ENCODE data around the gene MYBPC2.

MYBPC2 gene

GRCh38 chr19:50398675-50399367 lies 33.9 kb upstream of the MYBPC2 start:
- Histone ChIP-seq H3K4me2 (ENCODE audit: low read length) (no peak overlapping the region), H3K36me3 (ENCODE audit: control insufficient read depth in 1 of 2, insufficient read depth in 2 of 2, low read length in 2 of 2) (peaks cover 38 to 41% of the 10 kb centered on the region in 2 experiments), H3K79me1 (ENCODE audit: low read length) (no peaks in the 10 kb centered on the region), H3K18ac (ENCODE audit: low read length) (no peak overlapping the region), H2BK5ac (ENCODE audit: low read depth, low read length, poor library complexity) (no peak overlapping the region), H2AK5ac (ENCODE audit: low read length) (no peak overlapping the region), H3K9ac (ENCODE audit: low read length) (no peak overlapping the region), H4K8ac (ENCODE audit: low read depth, low read length) (no peak overlapping the region), H3K23ac (ENCODE audit: low read length) (no peak overlapping the region), H3K9me3 (ENCODE audit: insufficient read depth, low read depth, low read length) (no peaks in the 10 kb centered on the region), H3K14ac (ENCODE audit: low read length) (no peak overlapping the region), H2AFZ (ENCODE audit: insufficient read depth, low read length, poor library complexity) (no peak overlapping the region), H4K91ac (ENCODE audit: low read depth, low read length) (no peak overlapping the region), H3K27me3 (ENCODE audit: insufficient read depth, low read length) (no peaks in the 10 kb centered on the region), H3K4me3 (ENCODE audit: low read depth, low read length) (no peak overlapping the region), H3K27ac (ENCODE audit: low read depth, low read length) (no peak overlapping the region), H2BK120ac (ENCODE audit: insufficient read depth, low read length, poor library complexity) (no peak overlapping the region), H3K79me2 (ENCODE audit: control insufficient read depth, insufficient read depth, low read length, poor library complexity) (peaks cover 1% of the 10 kb centered on the region), H3K4ac (ENCODE audit: low read depth, low read length) (no peak overlapping the region), H2BK12ac (ENCODE audit: low read length) (no peak overlapping the region), H3K4me1 (ENCODE audit: control insufficient read depth in 1 of 2, insufficient read depth in 2 of 2, low read length in 2 of 2) (no peaks in the 10 kb centered on the region), H4K12ac (ENCODE audit: low read depth, low read length) (no peak overlapping the region)
- WGBS (ENCODE audit: extremely low coverage, insufficient coverage, insufficient read length): no CpG with 5 or more reads among the region's 13 CpGs
- no peak for DNase-seq

GRCh38 chr19:50399368-50399745 lies 33.3 kb upstream of the MYBPC2 start:
- Histone ChIP-seq H3K9me3 (ENCODE audit: insufficient read depth, low read depth, low read length) (no peaks in the 10 kb centered on the region), H3K36me3 (ENCODE audit: control insufficient read depth in 1 of 2, insufficient read depth in 2 of 2, low read length in 2 of 2) (peaks cover 41% of the 10 kb centered on the region in 2 experiments), H2BK5ac (ENCODE audit: low read depth, low read length, poor library complexity) (no peak overlapping the region), H2BK120ac (ENCODE audit: insufficient read depth, low read length, poor library complexity) (no peak overlapping the region), H2BK12ac (ENCODE audit: low read length) (no peak overlapping the region), H4K12ac (ENCODE audit: low read depth, low read length) (no peak overlapping the region), H3K23ac (ENCODE audit: low read length) (no peak overlapping the region), H3K4me2 (ENCODE audit: low read length) (no peak overlapping the region), H2AFZ (ENCODE audit: insufficient read depth, low read length, poor library complexity) (no peak overlapping the region), H4K8ac (ENCODE audit: low read depth, low read length) (no peak overlapping the region), H4K91ac (ENCODE audit: low read depth, low read length) (no peak overlapping the region), H3K79me2 (ENCODE audit: control insufficient read depth, insufficient read depth, low read length, poor library complexity) (peaks cover 1% of the 10 kb centered on the region), H3K18ac (ENCODE audit: low read length) (no peak overlapping the region), H3K9ac (ENCODE audit: low read length) (no peak overlapping the region), H2AK5ac (ENCODE audit: low read length) (no peak overlapping the region), H3K4me3 (ENCODE audit: low read depth, low read length) (no peak overlapping the region), H3K4ac (ENCODE audit: low read depth, low read length) (no peak overlapping the region), H3K27me3 (ENCODE audit: insufficient read depth, low read length) (no peaks in the 10 kb centered on the region), H3K27ac (ENCODE audit: low read depth, low read length) (no peak overlapping the region), H3K4me1 (ENCODE audit: control insufficient read depth in 1 of 2, insufficient read depth in 2 of 2, low read length in 2 of 2) (no peaks in the 10 kb centered on the region), H3K14ac (ENCODE audit: low read length) (no peak overlapping the region), H3K79me1 (ENCODE audit: low read length) (no peaks in the 10 kb centered on the region)
- no peak for DNase-seq
- WGBS (ENCODE audit: extremely low coverage, insufficient coverage, insufficient read length): no CpG with 5 or more reads among the region's 10 CpGs

- H3K4ac ChIP-seq (ENCODE audit: low read depth, low read length): no peak overlapping the region
- no peaks in the 10 kb centered on the region for H3K79me2 ChIP-seq (ENCODE audit: control insufficient read depth, insufficient read depth, low read length, poor library complexity)
- H3K27me3 ChIP-seq (ENCODE audit: insufficient read depth, low read length): no peaks in the 10 kb centered on the region
- no CpG with 5 or more reads among the region's 48 CpGs for WGBS (ENCODE audit: extremely low coverage, insufficient coverage, insufficient read length)
- H3K18ac ChIP-seq (ENCODE audit: low read length): no peak overlapping the region
- H3K9ac ChIP-seq (ENCODE audit: low read length): no peak overlapping the region
- H4K8ac ChIP-seq (ENCODE audit: low read depth, low read length): no peak overlapping the region
- no peak overlapping the region for H3K27ac ChIP-seq (ENCODE audit: low read depth, low read length)
- no peak overlapping the region for H2BK12ac ChIP-seq (ENCODE audit: low read length)
- H3K79me1 ChIP-seq (ENCODE audit: low read length): no peaks in the 10 kb centered on the region
- peaks cover 4% of the 10 kb centered on the region for H3K9me3 ChIP-seq (ENCODE audit: insufficient read depth, low read depth, low read length)
- H3K4me1 ChIP-seq (ENCODE audit: control insufficient read depth in 1 of 2, insufficient read depth in 2 of 2, low read length in 2 of 2): no peaks in the 10 kb centered on the region
- H4K12ac ChIP-seq (ENCODE audit: low read depth, low read length): no peak overlapping the region
- H4K91ac ChIP-seq (ENCODE audit: low read depth, low read length): no peak overlapping the region
- peaks cover 55 to 57% of the 10 kb centered on the region in 2 experiments for H3K36me3 ChIP-seq (ENCODE audit: control insufficient read depth in 1 of 2, insufficient read depth in 2 of 2, low read length in 2 of 2)
- H3K4me3 ChIP-seq (ENCODE audit: low read depth, low read length): no peak overlapping the region
- H2AFZ ChIP-seq (ENCODE audit: insufficient read depth, low read length, poor library complexity): no peak overlapping the region
- no peak overlapping the region for H2BK120ac ChIP-seq (ENCODE audit: insufficient read depth, low read length, poor library complexity)
- no peak overlapping the region for H3K4me2 ChIP-seq (ENCODE audit: low read length)
- no peak overlapping the region for H2BK5ac ChIP-seq (ENCODE audit: low read depth, low read length, poor library complexity)
- H3K23ac ChIP-seq (ENCODE audit: low read length): no peak overlapping the region
- DNase-seq: no peak
- no peak overlapping the region for H2AK5ac ChIP-seq (ENCODE audit: low read length)
- H3K14ac ChIP-seq (ENCODE audit: low read length): no peak overlapping the region
Observed at GRCh38 chr19:50401605-50402450, 30.9 kb upstream of the MYBPC2 start.

- Histone ChIP-seq H4K91ac (ENCODE audit: low read depth, low read length) (no peak overlapping the region), H2BK120ac (ENCODE audit: insufficient read depth, low read length, poor library complexity) (no peak overlapping the region), H3K23ac (ENCODE audit: low read length) (no peak overlapping the region), H3K18ac (ENCODE audit: low read length) (no peak overlapping the region), H3K79me2 (ENCODE audit: control insufficient read depth, insufficient read depth, low read length, poor library complexity) (no peaks in the 10 kb centered on the region), H3K4me3 (ENCODE audit: low read depth, low read length) (no peak overlapping the region), H2BK5ac (ENCODE audit: low read depth, low read length, poor library complexity) (no peak overlapping the region), H3K4me1 (ENCODE audit: control insufficient read depth in 1 of 2, insufficient read depth in 2 of 2, low read length in 2 of 2) (no peaks in the 10 kb centered on the region), H3K9me3 (ENCODE audit: insufficient read depth, low read depth, low read length) (peaks cover 4% of the 10 kb centered on the region), H3K27me3 (ENCODE audit: insufficient read depth, low read length) (no peaks in the 10 kb centered on the region), H4K8ac (ENCODE audit: low read depth, low read length) (no peak overlapping the region), H3K27ac (ENCODE audit: low read depth, low read length) (no peak overlapping the region), H3K4ac (ENCODE audit: low read depth, low read length) (no peak overlapping the region), H3K36me3 (ENCODE audit: control insufficient read depth in 1 of 2, insufficient read depth in 2 of 2, low read length in 2 of 2) (peaks cover 60 to 61% of the 10 kb centered on the region in 2 experiments), H4K12ac (ENCODE audit: low read depth, low read length) (no peak overlapping the region), H2AFZ (ENCODE audit: insufficient read depth, low read length, poor library complexity) (no peak overlapping the region), H3K79me1 (ENCODE audit: low read length) (no peaks in the 10 kb centered on the region), H2AK5ac (ENCODE audit: low read length) (no peak overlapping the region), H3K9ac (ENCODE audit: low read length) (no peak overlapping the region), H3K4me2 (ENCODE audit: low read length) (no peak overlapping the region), H2BK12ac (ENCODE audit: low read length) (no peak overlapping the region), H3K14ac (ENCODE audit: low read length) (no peak overlapping the region)
- no peak for DNase-seq
- WGBS (ENCODE audit: extremely low coverage, insufficient coverage, insufficient read length): no CpG with 5 or more reads among the region's 41 CpGs
Observed at GRCh38 chr19:50402544-50403301, 30.0 kb upstream of the MYBPC2 start.

Data from trophoblast cell (in vitro differentiated cells and primary cell).